IPS-20b (cell line): Measurements from ENCODE around the gene ZC3H18.

ENCODE experiments used
- H3K27ac ChIP-seq: one replicate; pipeline ENCODE4 v1.5.1; 2013; ENCODE audit warnings: low read length
- H3K27me3 ChIP-seq: 2 replicates; pipeline ENCODE4 v1.6.1; 2013; ENCODE audit warnings: mild to moderate bottlenecking, low read length, inconsistent platforms; ENCODE audit not compliant: insufficient read depth
- H3K36me3 ChIP-seq: 2 replicates; pipeline ENCODE4 v1.6.1; 2013; ENCODE audit warnings: low read depth, mild to moderate bottlenecking, inconsistent platforms, low read length, moderate library complexity; ENCODE audit not compliant: insufficient read depth
- H3K4me1 ChIP-seq: 2 replicates; pipeline ENCODE4 v1.6.1; 2013; ENCODE audit warnings: mild to moderate bottlenecking, control low read depth, inconsistent platforms, low read length, moderate library complexity; ENCODE audit not compliant: insufficient read depth
- H3K4me3 ChIP-seq: 2 replicates; pipeline ENCODE4 v1.5.1; 2013; ENCODE audit warnings: mild to moderate bottlenecking, low read length, inconsistent platforms
- H3K9ac ChIP-seq: 2 replicates; pipeline ENCODE4 v1.6.1; 2013; ENCODE audit warnings: low read depth, mild to moderate bottlenecking, inconsistent platforms, low read length, moderate library complexity
- H3K9me3 ChIP-seq: 2 replicates; pipeline ENCODE4 v1.6.1; 2013; ENCODE audit warnings: mild to moderate bottlenecking, low read depth, low read length, inconsistent platforms; ENCODE audit not compliant: insufficient read depth

ZC3H18 gene

GRCh38 chr16:88534638-88535190 lies 35.5 kb upstream of the ZC3H18 start:
- H3K36me3 ChIP-seq, result 0 out of 2 replicates have a peak, but pooled peaks cover 7% of the 10 kb centered on the region
- H3K27ac ChIP-seq, result no peak overlapping the region
- H3K27me3 ChIP-seq, result peaks cover 21% of the 10 kb centered on the region
- no peaks in the 10 kb centered on the region for H3K4me1 ChIP-seq
- H3K9ac ChIP-seq, result no peak overlapping the region; the same call in 1 of the 2 replicates
- H3K9me3 ChIP-seq, result no peaks in the 10 kb centered on the region
- peak overlapping the region; percentile 60; the same call in 1 of the 2 replicates for H3K4me3 ChIP-seq

DNA sequence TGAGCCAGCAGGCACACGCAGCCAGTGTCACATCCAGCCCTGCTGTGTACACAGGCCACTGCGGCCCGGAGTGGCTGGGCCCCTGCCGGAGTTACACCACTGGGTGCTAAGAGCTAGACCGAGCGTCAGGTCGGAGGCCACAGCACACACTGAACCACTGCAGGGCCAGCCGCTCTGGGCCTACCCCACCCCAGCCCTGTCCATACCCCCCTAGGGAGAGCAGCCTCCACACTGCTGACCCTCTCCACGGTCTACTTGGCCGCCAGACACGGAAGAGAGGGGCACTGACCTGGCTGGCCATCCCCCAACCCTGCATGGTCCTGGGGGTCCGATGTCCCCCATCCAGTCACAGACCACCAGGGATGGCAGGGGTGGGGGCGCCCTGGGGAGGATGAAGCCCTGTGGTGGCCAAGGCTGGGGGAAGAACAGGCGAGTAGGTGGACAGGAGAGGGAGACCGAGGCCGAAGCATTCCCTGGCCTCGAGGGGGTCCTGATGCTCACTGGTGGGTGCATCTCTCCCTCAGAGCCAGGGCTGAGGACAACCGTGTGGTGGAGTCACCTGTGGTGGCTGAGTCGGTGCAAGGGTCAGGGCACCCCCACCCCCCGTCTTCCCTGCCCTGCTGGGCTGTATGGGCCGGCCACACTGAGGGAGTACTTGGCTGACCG lies 34.9 kb upstream of the ZC3H18 start:
- H3K27ac ChIP-seq, result no peak overlapping the region
- H3K9me3 ChIP-seq, result no peaks in the 10 kb centered on the region
- H3K4me3 ChIP-seq, result peak overlapping the region; percentile 60; the same call in 1 of the 2 replicates
- H3K27me3 ChIP-seq, result peaks cover 27% of the 10 kb centered on the region
- 0 out of 2 replicates have a peak, but pooled peaks cover 4% of the 10 kb centered on the region for H3K36me3 ChIP-seq
- H3K9ac ChIP-seq, result no peak overlapping the region
- H3K4me1 ChIP-seq, result no peaks in the 10 kb centered on the region

DNA sequence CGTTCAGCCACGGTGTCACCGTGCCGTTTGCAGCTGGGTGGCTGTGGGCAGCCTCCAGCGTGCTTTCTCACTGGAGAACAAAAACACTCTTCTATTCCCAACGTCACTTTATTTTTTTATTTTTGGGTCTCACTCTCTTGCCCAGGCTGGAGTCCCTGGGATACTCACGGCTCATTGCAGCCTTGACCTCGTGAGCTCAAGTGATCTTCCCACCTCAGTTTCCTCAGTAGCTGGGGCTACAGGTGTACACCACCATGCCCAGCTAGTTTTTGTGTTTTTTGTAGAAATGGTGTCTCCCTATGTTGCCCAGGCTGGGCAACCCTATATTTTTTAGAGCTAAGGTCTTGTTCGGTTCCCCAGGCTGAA lies 34.4 kb upstream of the ZC3H18 start:
- H3K9me3 ChIP-seq, result no peaks in the 10 kb centered on the region
- H3K4me3 ChIP-seq, result no peak overlapping the region
- no peaks in the 10 kb centered on the region for H3K4me1 ChIP-seq
- H3K27me3 ChIP-seq, result peaks cover 30% of the 10 kb centered on the region
- no peaks in the 10 kb centered on the region for H3K36me3 ChIP-seq
- no peak overlapping the region for H3K27ac ChIP-seq
- no peak overlapping the region for H3K9ac ChIP-seq

DNA sequence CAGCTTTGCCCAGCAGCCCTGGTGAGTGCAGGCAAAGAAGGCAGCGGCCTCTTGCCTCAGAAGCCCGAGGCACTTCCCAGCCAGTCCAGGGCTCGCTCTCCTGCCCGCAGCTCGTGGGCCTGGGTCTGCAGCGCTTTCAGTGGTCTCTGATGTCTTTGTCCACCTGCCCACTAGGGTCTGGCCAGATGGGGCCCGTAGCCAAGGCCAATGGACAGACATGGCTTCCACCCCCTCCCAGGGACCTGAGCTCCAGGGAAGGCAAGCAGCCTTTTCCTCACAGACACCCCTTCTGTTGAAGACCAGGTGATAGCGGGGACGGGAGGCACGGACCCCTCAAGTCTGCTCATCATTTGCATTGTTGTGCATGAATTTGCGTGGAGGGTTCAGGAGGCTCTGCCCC lies 33.7 kb upstream of the ZC3H18 start:
- no peak overlapping the region for H3K4me3 ChIP-seq
- no peak overlapping the region for H3K9ac ChIP-seq
- no peak overlapping the region for H3K27ac ChIP-seq
- peaks cover 34% of the 10 kb centered on the region for H3K27me3 ChIP-seq
- no peaks in the 10 kb centered on the region for H3K36me3 ChIP-seq
- H3K4me1 ChIP-seq, result no peaks in the 10 kb centered on the region
- H3K9me3 ChIP-seq, result no peaks in the 10 kb centered on the region

- Histone ChIP-seq H3K9ac (no peak overlapping the region), H3K27me3 (peaks cover 34% of the 10 kb centered on the region), H3K4me3 (no peak overlapping the region), H3K36me3 (no peaks in the 10 kb centered on the region), H3K27ac (no peak overlapping the region), H3K9me3 (no peaks in the 10 kb centered on the region), H3K4me1 (no peaks in the 10 kb centered on the region)
These were observed 33.0 kb upstream of the ZC3H18 start for GRCh38 chr16:88536971-88537751.

- no peak overlapping the region for H3K4me3 ChIP-seq
- peaks cover 5% of the 10 kb centered on the region; the same call in 1 of the 2 replicates for H3K9me3 ChIP-seq
- H3K4me1 ChIP-seq, result no peaks in the 10 kb centered on the region
- H3K27me3 ChIP-seq, result peaks cover 34% of the 10 kb centered on the region
- no peak overlapping the region for H3K9ac ChIP-seq
- H3K36me3 ChIP-seq, result no peaks in the 10 kb centered on the region
- no peak overlapping the region for H3K27ac ChIP-seq
These were observed 32.3 kb upstream of the ZC3H18 start for GRCh38 chr16:88537859-88538258.

- Histone ChIP-seq H3K27ac (no peak overlapping the region), H3K27me3 (peaks cover 34% of the 10 kb centered on the region), H3K4me1 (no peaks in the 10 kb centered on the region), H3K9ac (no peak overlapping the region), H3K9me3 (peaks cover 12% of the 10 kb centered on the region; the same call in 1 of the 2 replicates), H3K4me3 (no peak overlapping the region), H3K36me3 (no peaks in the 10 kb centered on the region)
These were observed 31.7 kb upstream of the ZC3H18 start for GRCh38 chr16:88538366-88539060.

DNA sequence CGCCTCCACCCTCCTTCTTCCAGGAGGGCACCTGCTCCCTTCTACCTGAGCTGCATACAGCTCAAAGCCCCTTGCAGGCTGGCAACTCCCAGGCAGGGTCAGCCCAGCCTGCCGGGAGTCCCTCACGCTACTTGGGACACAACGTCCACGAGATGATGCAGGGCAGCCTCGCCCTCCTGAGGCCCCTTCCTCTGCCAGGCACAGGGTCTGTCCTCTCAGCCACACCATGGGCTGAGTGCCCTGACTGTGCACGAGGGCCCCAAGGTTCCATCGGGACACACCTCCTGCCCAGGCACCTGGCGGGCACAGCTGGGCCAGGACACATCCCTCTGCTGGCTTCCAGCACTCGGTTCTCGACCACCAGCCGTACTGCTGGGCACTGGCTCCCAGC lies 30.9 kb upstream of the ZC3H18 start:
- Histone ChIP-seq H3K4me1 (no peaks in the 10 kb centered on the region), H3K9ac (no peak overlapping the region), H3K36me3 (no peaks in the 10 kb centered on the region), H3K27ac (no peak overlapping the region), H3K9me3 (peaks cover 19% of the 10 kb centered on the region), H3K4me3 (no peak overlapping the region), H3K27me3 (peaks cover 34% of the 10 kb centered on the region)

DNA sequence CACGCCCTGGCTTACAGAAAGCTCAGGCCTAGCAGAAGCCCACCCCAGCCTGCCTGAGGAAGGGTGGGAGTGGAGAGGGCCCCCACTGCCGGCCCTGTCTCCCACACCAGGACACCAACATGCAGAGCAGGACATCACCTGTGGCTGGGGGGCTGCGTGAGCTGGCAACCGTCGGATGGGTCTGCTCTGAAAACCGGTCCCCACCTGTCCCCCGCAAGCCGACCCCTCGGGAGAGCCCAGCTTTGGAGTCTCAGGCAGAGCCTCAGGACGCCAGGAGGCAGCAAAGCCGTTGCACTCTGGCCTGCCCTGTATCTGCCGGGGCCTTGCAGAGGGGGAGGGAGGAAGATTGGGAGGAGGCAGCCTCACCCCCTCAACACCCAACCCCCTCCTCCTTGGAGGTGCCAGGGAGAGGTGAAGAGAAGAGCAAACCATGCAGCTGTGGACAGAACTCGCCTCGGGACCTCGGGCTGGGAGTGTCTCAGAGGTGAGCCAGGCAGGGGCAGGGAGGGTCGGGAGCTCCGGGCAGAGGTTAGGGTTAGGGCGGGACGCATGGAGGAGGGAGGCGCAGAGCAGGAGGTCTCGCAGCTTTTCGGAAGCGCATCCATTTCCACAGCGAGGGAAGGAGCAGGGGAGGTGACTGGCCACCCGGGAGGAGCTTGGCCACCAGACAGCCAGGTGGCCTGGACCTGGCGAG lies 30.4 kb upstream of the ZC3H18 start:
- Histone ChIP-seq H3K9me3 (peaks cover 20% of the 10 kb centered on the region), H3K9ac (no peak overlapping the region), H3K27me3 (peaks cover 34% of the 10 kb centered on the region), H3K27ac (no peak overlapping the region), H3K36me3 (no peaks in the 10 kb centered on the region), H3K4me1 (no peaks in the 10 kb centered on the region), H3K4me3 (no peak overlapping the region)

GRCh38 chr16:88540346-88540977 lies 29.7 kb upstream of the ZC3H18 start:
- H3K9me3 ChIP-seq, result peaks cover 20% of the 10 kb centered on the region
- H3K4me1 ChIP-seq, result no peaks in the 10 kb centered on the region
- no peak overlapping the region for H3K4me3 ChIP-seq
- no peak overlapping the region for H3K9ac ChIP-seq
- no peaks in the 10 kb centered on the region for H3K36me3 ChIP-seq
- peaks cover 41% of the 10 kb centered on the region for H3K27me3 ChIP-seq
- no peak overlapping the region for H3K27ac ChIP-seq
